C4-2B (cell line): ENCODE data around the gene ERCC2.

Experiments used
- ZFX ChIP-seq: fragments of 450-650 bp; IDR thresholded peaks from 2 replicates; pipeline ENCODE4 v1.6.1; 2017
- TF ChIP-seq, protein P1 (sequence below): fragments of 450-650 bp; conservative IDR thresholded peaks from 2 replicates; pipeline ENCODE4 v1.5.1; 2017; ENCODE audit warnings: mild to moderate bottlenecking

DNA sequence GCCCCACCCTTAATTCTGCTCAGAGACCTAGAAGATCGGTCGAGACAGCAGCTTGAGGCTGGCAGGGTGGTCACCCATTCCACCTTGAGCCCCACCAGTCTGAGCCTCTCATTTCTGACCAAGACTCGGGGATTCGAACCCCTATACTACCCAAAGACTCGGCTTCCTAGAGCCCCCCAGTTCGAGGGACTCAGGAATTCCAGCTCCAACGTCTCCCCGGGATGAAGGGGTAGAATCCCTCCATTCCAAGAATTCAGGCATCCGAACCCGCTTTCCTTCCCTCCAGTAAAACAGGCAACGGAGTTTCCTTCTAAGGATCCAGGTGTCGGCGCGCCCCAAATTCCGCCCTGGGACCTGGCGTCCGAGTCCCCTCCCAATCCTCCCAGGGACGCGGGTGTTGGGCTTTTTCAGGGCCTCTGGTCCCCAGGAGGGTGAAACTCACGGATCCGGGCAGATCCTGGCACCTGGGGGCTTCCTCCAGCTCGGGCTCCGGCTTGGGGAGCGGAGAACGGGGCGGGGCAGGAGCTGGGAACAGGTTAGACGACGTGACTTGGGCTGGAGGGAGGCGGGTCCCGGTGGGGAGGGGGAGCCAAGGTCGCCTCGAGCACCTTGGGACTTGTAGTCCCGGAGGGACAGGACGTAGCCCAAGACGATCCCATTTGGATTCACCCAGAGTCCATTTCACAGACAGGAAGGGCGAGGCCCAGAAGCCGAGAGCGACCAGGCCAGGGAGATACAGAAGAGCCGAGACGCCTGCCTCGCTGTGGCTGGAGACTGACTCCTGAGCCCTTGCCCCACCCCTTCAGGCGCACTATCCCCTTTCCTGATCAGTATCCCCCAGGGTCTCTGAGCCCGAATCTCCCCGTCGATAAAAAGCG is 34.4 kb upstream of the ERCC2 start, which contains the start of gene PPP1R13L:
- TF ChIP-seq, protein P1, sequence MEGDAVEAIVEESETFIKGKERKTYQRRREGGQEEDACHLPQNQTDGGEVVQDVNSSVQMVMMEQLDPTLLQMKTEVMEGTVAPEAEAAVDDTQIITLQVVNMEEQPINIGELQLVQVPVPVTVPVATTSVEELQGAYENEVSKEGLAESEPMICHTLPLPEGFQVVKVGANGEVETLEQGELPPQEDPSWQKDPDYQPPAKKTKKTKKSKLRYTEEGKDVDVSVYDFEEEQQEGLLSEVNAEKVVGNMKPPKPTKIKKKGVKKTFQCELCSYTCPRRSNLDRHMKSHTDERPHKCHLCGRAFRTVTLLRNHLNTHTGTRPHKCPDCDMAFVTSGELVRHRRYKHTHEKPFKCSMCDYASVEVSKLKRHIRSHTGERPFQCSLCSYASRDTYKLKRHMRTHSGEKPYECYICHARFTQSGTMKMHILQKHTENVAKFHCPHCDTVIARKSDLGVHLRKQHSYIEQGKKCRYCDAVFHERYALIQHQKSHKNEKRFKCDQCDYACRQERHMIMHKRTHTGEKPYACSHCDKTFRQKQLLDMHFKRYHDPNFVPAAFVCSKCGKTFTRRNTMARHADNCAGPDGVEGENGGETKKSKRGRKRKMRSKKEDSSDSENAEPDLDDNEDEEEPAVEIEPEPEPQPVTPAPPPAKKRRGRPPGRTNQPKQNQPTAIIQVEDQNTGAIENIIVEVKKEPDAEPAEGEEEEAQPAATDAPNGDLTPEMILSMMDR = no peak
- TF ChIP-seq ZFX = no peak
